Gastrocnemius medialis (tissue), 4 donors: ENCODE measurements around the gene DPEP3. TPM values are rescaled to one million over a fixed set of nuclear protein-coding genes. Genes with fewer than 3 reads are reported as not detected.
A peak's percentile ranks its signal among the peaks of the same experiment; 100 is the strongest.

Source experiments
- ATAC-seq, 2 donors: fragments of 150-250 bp; one replicate each; pipeline ENCODE4 v1.9.1; 2016
- DNase-seq, 2 donors: peaks; one replicate each; pipeline ENCODE4 v3.0.0-alpha.2; 2019
- H3K27ac ChIP-seq, 4 donors: fragments of 200-600 bp; sonication (generic); 1 replicate in 1 of 4; 2 replicates in 3 of 4; pipeline ENCODE4 v1.5.1; 2016 to 2018; ENCODE audit warnings: mild to moderate bottlenecking in 2 of 4, moderate library complexity in 1 of 4
- H3K27me3 ChIP-seq, 3 donors: fragments of 200-600 bp; sonication (generic) in 2 of 3; 1 replicate in 1 of 3; 2 replicates in 2 of 3; pipeline versions ENCODE4 v1.5.1 to v1.6.0; 2016 to 2019; ENCODE audit warnings: mild to moderate bottlenecking in 1 of 3, moderate library complexity in 1 of 3
- H3K36me3 ChIP-seq, 2 donors: fragments of 200-600 bp; sonication (generic) in 1 of 2; one replicate each; pipeline ENCODE4 v1.5.1; 2017 to 2018
- H3K4me1 ChIP-seq, 2 donors: fragments of 200-600 bp; sonication (generic) in 1 of 2; one replicate each; pipeline ENCODE4 v1.5.1; 2016 to 2017; ENCODE audit warnings: mild to moderate bottlenecking in 2 of 2
- H3K4me3 ChIP-seq, 4 donors: fragments of 200-600 bp; sonication (generic) in 3 of 4; 1 replicate in 1 of 4; 2 replicates in 3 of 4; pipeline ENCODE4 v1.5.1; 2016 to 2019; ENCODE audit warnings: mild to moderate bottlenecking in 2 of 4
- H3K9me3 ChIP-seq, 3 donors: fragments of 200-600 bp; sonication (generic) in 2 of 3; 1 replicate in 1 of 3; 2 replicates in 2 of 3; pipeline ENCODE4 v1.5.1; 2016 to 2019
- POLR2A ChIP-seq, 2 donors: fragments of 450-650 bp; IDR thresholded peaks; one replicate each; pipeline ENCODE4 v1.6.1; 2017; ENCODE audit warnings: antibody characterized with exemption in 2 of 2, mild to moderate bottlenecking in 2 of 2, moderate library complexity in 2 of 2
- in situ Hi-C, 4 donors: fragments of 200-750 bp; cut with MboI; loops; one replicate each; pipeline versions ENCODE4 v1.15.0 to v1.8.0; 2017; ENCODE audit warnings: low sequenced_read_pairs in 4 of 4
- intact Hi-C: fragments of 100-400 bp; cut with DNase I; formaldehyde crosslinking; loops from one replicate; pipeline ENCODE4 v1.15.1; 2023; ENCODE audit warnings: low total_unique reads
- total RNA-seq, 4 donors: library from RNA; depleted of rRNA; stranded (reverse); fragments of >200 nt; gene quantifications; one replicate each; pipeline versions ENCODE4 v1.1.0 to v1.2.3, GENCODE V29; 2016
- TF ChIP-seq, protein P1 (sequence below), 5 experiments: fragments of 450-650 bp in 3 of 5; fragments of 200-600 bp in 2 of 5; sonication (generic) in 2 of 5; IDR thresholded peaks in 4 of 5; conservative IDR thresholded peaks in 1 of 5; 1 replicate in 4 of 5; 2 replicates in 1 of 5; pipeline ENCODE4 v1.5.1; 2016 to 2019; ENCODE audit warnings: antibody characterized with exemption in 5 of 5, mild to moderate bottlenecking in 3 of 5, moderate library complexity in 3 of 5

DPEP3 gene
- total RNA-seq, 4 donors from 2014 or later: not detected

DNA sequence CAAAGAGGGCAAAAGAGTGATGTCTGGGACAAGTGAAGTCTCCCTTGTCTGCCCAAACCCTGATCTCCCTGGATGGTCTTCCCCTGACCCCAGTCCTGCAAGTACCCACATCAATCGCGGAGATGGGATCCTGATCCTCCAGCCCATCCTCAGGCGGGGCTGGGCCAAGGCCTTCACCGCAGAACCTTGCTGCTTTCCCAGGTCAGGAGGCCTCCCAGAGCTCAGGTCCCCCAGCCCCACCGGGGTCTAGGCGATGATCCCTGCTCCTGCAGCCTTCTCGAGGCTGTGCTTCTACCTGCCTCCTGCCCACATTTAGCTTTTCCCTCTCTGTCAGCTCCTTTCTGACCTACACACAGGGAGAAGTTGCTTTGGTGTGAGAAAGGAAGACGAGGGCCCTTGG is 18.2 kb downstream of the DPEP3 start:
- ATAC-seq: no peak
- no peaks in the 10 kb centered on the region for H3K27me3 ChIP-seq
- DNase-seq: no peak
- intact Hi-C loops (no loop called here), in situ Hi-C loops (no loop called here)
- H3K4me1 ChIP-seq: peaks cover 89 to 90% of the 10 kb centered on the region in 2 donors
- no peaks in the 10 kb centered on the region for H3K9me3 ChIP-seq
- TF ChIP-seq POLR2A (IDR thresholded peaks at IDR 0.05): no peak
- TF ChIP-seq, protein P1, sequence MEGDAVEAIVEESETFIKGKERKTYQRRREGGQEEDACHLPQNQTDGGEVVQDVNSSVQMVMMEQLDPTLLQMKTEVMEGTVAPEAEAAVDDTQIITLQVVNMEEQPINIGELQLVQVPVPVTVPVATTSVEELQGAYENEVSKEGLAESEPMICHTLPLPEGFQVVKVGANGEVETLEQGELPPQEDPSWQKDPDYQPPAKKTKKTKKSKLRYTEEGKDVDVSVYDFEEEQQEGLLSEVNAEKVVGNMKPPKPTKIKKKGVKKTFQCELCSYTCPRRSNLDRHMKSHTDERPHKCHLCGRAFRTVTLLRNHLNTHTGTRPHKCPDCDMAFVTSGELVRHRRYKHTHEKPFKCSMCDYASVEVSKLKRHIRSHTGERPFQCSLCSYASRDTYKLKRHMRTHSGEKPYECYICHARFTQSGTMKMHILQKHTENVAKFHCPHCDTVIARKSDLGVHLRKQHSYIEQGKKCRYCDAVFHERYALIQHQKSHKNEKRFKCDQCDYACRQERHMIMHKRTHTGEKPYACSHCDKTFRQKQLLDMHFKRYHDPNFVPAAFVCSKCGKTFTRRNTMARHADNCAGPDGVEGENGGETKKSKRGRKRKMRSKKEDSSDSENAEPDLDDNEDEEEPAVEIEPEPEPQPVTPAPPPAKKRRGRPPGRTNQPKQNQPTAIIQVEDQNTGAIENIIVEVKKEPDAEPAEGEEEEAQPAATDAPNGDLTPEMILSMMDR (IDR thresholded peaks at IDR 0.05 in 4 of 5, conservative IDR thresholded peaks at IDR 0.05 in 1 of 5): no peak
- no peak overlapping the region for H3K4me3 ChIP-seq
- no peaks in the 10 kb centered on the region for H3K36me3 ChIP-seq
- peak overlapping the region; percentile 87 to 95 (median 89) for H3K27ac ChIP-seq

DNA sequence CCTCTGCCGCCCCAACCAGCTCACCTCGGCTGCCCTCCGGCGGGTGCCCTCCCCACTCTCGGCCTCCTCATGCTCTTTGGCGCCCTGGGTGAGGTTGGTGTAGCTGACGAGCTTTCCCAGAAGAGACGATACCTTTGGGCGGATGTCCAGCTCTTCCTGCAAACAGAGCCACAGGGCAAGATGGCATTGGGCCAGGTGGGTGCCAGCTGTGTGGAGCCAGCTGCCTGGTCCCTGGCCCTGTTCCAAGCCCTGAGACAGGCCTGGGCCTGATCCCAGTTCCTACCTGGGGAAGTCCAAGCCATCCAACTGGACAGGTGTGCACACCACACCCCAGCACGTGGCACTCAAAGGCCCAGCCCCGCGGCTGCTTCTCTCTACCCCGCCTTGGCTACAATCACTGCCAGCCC is 18.7 kb downstream of the DPEP3 start:
- TF ChIP-seq, protein P1 (IDR thresholded peaks at IDR 0.05 in 4 of 5, conservative IDR thresholded peaks at IDR 0.05 in 1 of 5): no peak
- no peak for TF ChIP-seq POLR2A (IDR thresholded peaks at IDR 0.05)
- intact Hi-C loops: no loop called here
- ATAC-seq (no peak), DNase-seq (peak in 1 of 2 donors; percentile 56)
- no peaks in the 10 kb centered on the region for H3K9me3 ChIP-seq
- H3K27me3 ChIP-seq: no peaks in the 10 kb centered on the region
- H3K4me3 ChIP-seq: no peak overlapping the region
- H3K4me1 ChIP-seq: peaks cover 83 to 84% of the 10 kb centered on the region in 2 donors
- in situ Hi-C loops: no loop called here
- H3K27ac ChIP-seq: peak overlapping the region; percentile 87 to 95 (median 89)
- no peaks in the 10 kb centered on the region for H3K36me3 ChIP-seq

DNA sequence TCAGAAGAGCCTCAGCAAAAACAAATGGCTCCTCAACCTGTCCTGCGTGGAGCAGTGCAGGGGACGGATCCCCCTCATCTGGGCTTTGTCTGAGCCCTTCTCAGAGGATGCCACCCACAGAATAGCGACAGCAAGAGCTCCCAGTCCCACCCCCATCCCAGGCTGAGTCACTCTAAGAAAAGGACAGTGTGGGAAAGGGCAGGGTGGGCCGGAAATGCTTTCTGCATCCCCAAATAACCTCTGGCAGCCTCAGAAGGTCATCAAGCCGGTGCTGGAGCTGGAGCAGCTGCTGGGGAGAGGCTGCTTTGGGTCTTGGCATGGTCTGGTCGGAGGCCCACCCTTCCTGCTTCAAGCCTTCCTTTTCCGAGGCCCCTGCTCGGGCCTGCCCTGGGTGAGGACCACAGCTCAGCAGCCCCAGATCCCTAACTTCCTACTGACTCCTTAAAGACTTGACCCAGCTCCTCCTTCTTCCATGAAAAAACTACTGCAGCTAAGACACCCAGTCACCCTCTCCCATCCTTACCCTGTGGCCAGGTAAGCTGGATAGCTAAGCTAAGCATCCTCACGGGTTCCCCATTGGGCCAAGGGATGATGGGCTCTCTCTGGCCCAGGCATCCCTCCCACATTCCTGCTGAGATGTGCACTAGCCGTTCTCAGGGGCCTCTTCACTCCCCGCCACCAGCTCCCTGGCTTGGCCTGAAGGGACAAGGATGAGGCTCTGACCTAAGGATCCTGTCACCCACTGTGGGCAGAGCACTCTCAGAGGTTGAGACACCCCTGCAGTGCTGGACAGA is 20.6 kb downstream of the DPEP3 start:
- DNase-seq: peak in 1 of 2 donors; percentile 88
- intact Hi-C loops: loop anchor here (2.0 kb wide), 1 partner anchor 23 kb away; the partner anchor contains the start of gene PSMB10
- no peak overlapping the region for H3K4me3 ChIP-seq
- in situ Hi-C loops: no loop called here
- H3K27me3 ChIP-seq: no peaks in the 10 kb centered on the region
- H3K36me3 ChIP-seq: peaks cover 0 to 5% of the 10 kb centered on the region in 2 donors
- peak overlapping the region; percentile 87 to 95 (median 89) for H3K27ac ChIP-seq
- TF ChIP-seq POLR2A (IDR thresholded peaks at IDR 0.05): no peak
- TF ChIP-seq, protein P1 (IDR thresholded peaks at IDR 0.05 in 4 of 5, conservative IDR thresholded peaks at IDR 0.05 in 1 of 5): no peak
- H3K9me3 ChIP-seq: no peaks in the 10 kb centered on the region
- peaks cover 65 to 66% of the 10 kb centered on the region in 2 donors for H3K4me1 ChIP-seq
- ATAC-seq: peak; percentile 56 to 78

DNA sequence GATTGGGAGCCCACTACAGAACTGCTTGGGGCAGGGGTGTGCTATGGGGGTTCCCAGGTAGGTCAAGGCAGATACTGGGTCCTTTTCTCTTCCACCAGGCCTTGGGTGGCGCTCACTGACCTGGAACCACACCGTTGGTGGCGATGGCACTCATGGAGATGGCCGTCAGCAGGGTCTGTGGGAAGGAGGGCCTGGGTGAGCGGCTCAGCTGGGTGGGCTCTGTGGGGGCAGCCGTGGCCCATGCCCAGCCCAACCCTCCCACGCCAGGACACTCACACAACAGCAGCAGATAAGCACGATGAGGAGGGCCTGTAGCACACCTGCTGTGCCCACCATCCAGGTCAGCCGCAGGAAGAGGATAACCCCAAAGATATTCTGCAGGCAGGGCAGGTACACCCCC is 22.7 kb downstream of the DPEP3 start:
- ATAC-seq (no peak), DNase-seq (no peak)
- no peaks in the 10 kb centered on the region for H3K9me3 ChIP-seq
- H3K27me3 ChIP-seq: no peaks in the 10 kb centered on the region
- intact Hi-C loops: loop anchor here (2.0 kb wide), 1 partner anchor 21 kb away; the partner anchor contains the start of gene PSMB10
- TF ChIP-seq, protein P1 (IDR thresholded peaks at IDR 0.05 in 4 of 5, conservative IDR thresholded peaks at IDR 0.05 in 1 of 5): no peak
- no peak for TF ChIP-seq POLR2A (IDR thresholded peaks at IDR 0.05)
- H3K4me1 ChIP-seq: peaks cover 44% of the 10 kb centered on the region in 2 donors
- H3K4me3 ChIP-seq: no peak overlapping the region
- peak overlapping the region in 3 of 4 donors; percentile 87 to 95 (median 90) for H3K27ac ChIP-seq
- in situ Hi-C loops: no loop called here
- peaks cover 0 to 22% of the 10 kb centered on the region in 2 donors for H3K36me3 ChIP-seq
